BJ (cell line): ENCODE results near the gene SOCS3. TPM values are rescaled to one million over a fixed set of nuclear protein-coding genes. Genes with fewer than 3 reads are reported as not detected.
"Not testable (repeated sequence)": the region's sequence is repeated elsewhere in the genome, so short reads cannot be mapped to it uniquely, and the experiment has no call there.

ENCODE experiments used
- CTCF ChIA-PET: fragments of 350-600 bp; formaldehyde crosslinking; extraction: SDS; loops from one replicate; lab custom pipeline; 2021; ENCODE audit warnings: antibody characterized with exemption, inconsistent platforms; lab: Yijun Ruan, JAX
- POLR2A ChIA-PET: fragments of 300-600 bp; sonication (Branson Sonifier 250); formaldehyde crosslinking; extraction: SDS; loops from one replicate; lab custom pipeline; 2021; ENCODE audit warnings: antibody characterized with exemption; lab: Charles Lee
- DNase-seq: peaks from one replicate; pipeline ENCODE4 v3.0.0-alpha.2; 2011; ENCODE audit warnings: low read depth
- H3K27me3 ChIP-seq: 2 replicates; pipeline ENCODE4 v1.6.0; 2011; ENCODE audit warnings: low read length; ENCODE audit not compliant: control insufficient read depth, insufficient read depth
- H3K36me3 ChIP-seq: 2 replicates; pipeline ENCODE4 v1.5.1; 2011; ENCODE audit warnings: low read length; ENCODE audit not compliant: control insufficient read depth, insufficient read depth
- H3K4me3 ChIP-seq: 2 replicates; pipeline ENCODE4 v1.5.1; 2011; ENCODE audit warnings: low read depth, mild to moderate bottlenecking, control low read depth, low read length
- CTCF ChIP-seq: IDR thresholded peaks from 2 replicates; pipeline ENCODE4 v1.5.1; 2011; ENCODE audit warnings: low read depth, mild to moderate bottlenecking, control low read depth, inconsistent platforms, low read length, moderate library complexity; ENCODE audit not compliant: insufficient read depth
- polyA plus RNA-seq: library from polyadenylated mRNA; depleted of rRNA; stranded (reverse); fragments of >200 nt; gene quantifications from 2 replicates; pipeline ENCODE4 v1.2.3, GENCODE V29; 2011

SOCS3 gene
- polyA plus RNA-seq, 1 experiment = 26.4 TPM

- ChIA-PET POLR2A (interaction anchor here (0.6 kb wide), 1 partner anchor 1719 kb away, joined by 3 read pairs; no protein-coding TSS in a partner anchor), CTCF (interaction anchor here (0.8 to 1.4 kb wide), 5 partner anchors 8 to 45 kb away, joined by 3 to 4 read pairs (median 3); no protein-coding TSS in a partner anchor)
- TF ChIP-seq CTCF = no peak
- DNase-seq = no peak
- Histone ChIP-seq H3K27me3 (no peaks in the 10 kb centered on the region), H3K4me3 (peak overlapping the region; percentile 26), H3K36me3 (no peaks in the 10 kb centered on the region)
Measured at GRCh38 chr17:78316115-78316866, 43.6 kb downstream of the SOCS3 start.

- CTCF ChIA-PET = interaction anchor here (0.6 to 1.9 kb wide), 6 partner anchors 9 to 45 kb away, joined by 3 to 7 read pairs (median 4); no protein-coding TSS in a partner anchor
- Histone ChIP-seq H3K4me3 (peak overlapping the region; percentile 26), H3K27me3 (no peaks in the 10 kb centered on the region), H3K36me3 (no peaks in the 10 kb centered on the region)
- DNase-seq = peak; percentile 80
- TF ChIP-seq CTCF = no peak
- POLR2A ChIA-PET = interaction anchor here (0.6 kb wide), 1 partner anchor 11 kb away, joined by 3 read pairs; no protein-coding TSS in a partner anchor
Measured at GRCh38 chr17:78315355-78316114, 44.3 kb downstream of the SOCS3 start.

GRCh38 chr17:78314683-78315354, 45.1 kb downstream of the SOCS3 start:
- H3K36me3 ChIP-seq = no peaks in the 10 kb centered on the region
- TF ChIP-seq CTCF = no peak
- POLR2A ChIA-PET = interaction anchor here (0.5 to 0.6 kb wide), 3 partner anchors 7 to 20 kb away, joined by 3 to 5 read pairs (median 4); no protein-coding TSS in a partner anchor
- CTCF ChIA-PET = interaction anchor here (0.5 to 1.9 kb wide), 7 partner anchors 10 to 46 kb away, joined by 3 to 7 read pairs (median 3); no protein-coding TSS in a partner anchor
- no peak overlapping the region for H3K4me3 ChIP-seq
- no peak for DNase-seq
- no peaks in the 10 kb centered on the region for H3K27me3 ChIP-seq

GRCh38 chr17:78313735-78314648, 45.9 kb downstream of the SOCS3 start:
- no peaks in the 10 kb centered on the region for H3K27me3 ChIP-seq
- H3K36me3 ChIP-seq = no peaks in the 10 kb centered on the region
- peak overlapping the region; percentile 34 for H3K4me3 ChIP-seq
- DNase-seq = no peak
- CTCF ChIA-PET = interaction anchor here (0.5 to 1.9 kb wide), 5 partner anchors 11 to 47 kb away, joined by 3 to 7 read pairs (median 4); no protein-coding TSS in a partner anchor
- POLR2A ChIA-PET = interaction anchor here (0.5 kb wide), 2 partner anchors 8 to 21 kb away, joined by 4 to 5 read pairs; no protein-coding TSS in a partner anchor
- TF ChIP-seq CTCF = no peak

- H3K27me3 ChIP-seq, H3K4me3 ChIP-seq, H3K36me3 ChIP-seq, DNase-seq, POLR2A ChIA-PET: not testable (repeated sequence)
- CTCF ChIA-PET = interaction anchor here (0.7 to 2.1 kb wide), 5 partner anchors 8 to 113 kb away, joined by 3 to 5 read pairs (median 3); no protein-coding TSS in a partner anchor
Measured at GRCh38 chr17:78309659-78310255, 50.1 kb downstream of the SOCS3 start.
